GM18502 (cell line): ENCODE results near the gene ABHD18.
"Not testable (repeated sequence)": the region's sequence is repeated elsewhere in the genome, so short reads cannot be mapped to it uniquely, and the experiment has no call there.

Experiments used
- ATAC-seq: cut with Tn5 transposase; IDR thresholded peaks from one replicate; pipeline ENCODE4 v1.9.1; 2021; ENCODE audit warnings: mild to moderate bottlenecking; ENCODE audit not compliant: unreplicated experiment, poor library complexity

Gene ABHD18

DNA sequence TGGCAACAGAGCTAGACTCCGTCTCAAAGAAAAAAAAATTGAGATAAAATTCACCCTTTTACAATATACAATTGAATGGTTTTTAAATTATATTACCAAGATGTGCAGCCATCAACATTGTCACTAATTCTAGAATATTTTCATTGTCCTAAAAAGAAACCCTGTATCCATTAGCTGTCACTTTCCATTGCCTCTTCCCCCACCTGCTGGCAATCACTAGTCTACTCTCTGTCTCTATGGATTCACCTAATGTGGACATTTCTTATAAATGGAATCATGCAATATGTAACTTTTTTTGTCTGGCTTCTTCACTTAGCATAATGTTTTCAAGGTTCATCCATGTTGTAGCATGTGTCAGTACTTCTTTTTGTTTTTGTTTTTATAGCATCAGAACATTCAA, 20.8 kb downstream of the ABHD18 start:
- no peak for ATAC-seq

- ATAC-seq: no peak
Measured at GRCh38 chr4:127988638-127989037, 23.4 kb downstream of the ABHD18 start.

DNA sequence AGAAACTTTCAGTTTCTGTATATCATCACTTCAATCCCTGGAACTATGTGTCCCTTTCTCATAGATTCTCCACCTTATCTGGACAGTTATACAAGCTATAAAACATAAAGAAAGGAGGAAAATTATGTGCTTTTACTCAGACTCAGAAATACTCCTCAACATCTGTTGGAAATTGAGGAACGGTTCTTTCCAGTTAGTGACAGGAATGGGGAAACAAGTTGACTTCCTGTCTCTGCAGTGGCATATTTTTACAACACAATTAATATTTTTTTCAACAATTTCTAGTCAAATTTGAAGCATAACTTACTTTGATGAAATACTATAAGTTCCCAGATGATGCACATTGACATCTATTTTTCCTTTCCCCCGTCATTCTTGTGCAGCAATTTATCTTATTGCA, 27.9 kb downstream of the ABHD18 start:
- no peak for ATAC-seq

DNA sequence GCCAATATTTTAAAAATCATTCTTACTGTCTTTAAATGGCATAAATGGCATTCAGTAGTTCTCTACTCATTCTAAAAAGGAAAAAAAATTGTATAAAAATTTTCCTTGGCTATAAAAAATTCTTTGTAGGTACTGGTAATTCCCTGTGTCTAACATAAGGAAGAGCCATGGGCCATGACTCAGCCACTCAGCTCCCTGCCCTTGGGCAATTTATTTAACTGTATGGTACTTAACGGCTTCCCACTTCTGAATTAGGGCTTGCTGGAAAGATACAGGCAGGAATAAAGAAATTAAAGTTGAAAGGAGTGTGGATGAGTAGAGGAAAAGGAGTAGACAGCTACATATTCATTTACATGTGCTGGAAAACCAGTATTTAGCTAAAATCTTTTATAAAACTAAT, 30.6 kb downstream of the ABHD18 start:
- no peak for ATAC-seq

- ATAC-seq: not testable (repeated sequence)
Measured at GRCh38 chr4:127996521-127996920, 31.3 kb downstream of the ABHD18 start.

GRCh38 chr4:127997534-127998388, 32.6 kb downstream of the ABHD18 start:
- peak; percentile 98 for ATAC-seq

GRCh38 chr4:128006592-128006991, 41.4 kb downstream of the ABHD18 start:
- ATAC-seq: no peak

DNA sequence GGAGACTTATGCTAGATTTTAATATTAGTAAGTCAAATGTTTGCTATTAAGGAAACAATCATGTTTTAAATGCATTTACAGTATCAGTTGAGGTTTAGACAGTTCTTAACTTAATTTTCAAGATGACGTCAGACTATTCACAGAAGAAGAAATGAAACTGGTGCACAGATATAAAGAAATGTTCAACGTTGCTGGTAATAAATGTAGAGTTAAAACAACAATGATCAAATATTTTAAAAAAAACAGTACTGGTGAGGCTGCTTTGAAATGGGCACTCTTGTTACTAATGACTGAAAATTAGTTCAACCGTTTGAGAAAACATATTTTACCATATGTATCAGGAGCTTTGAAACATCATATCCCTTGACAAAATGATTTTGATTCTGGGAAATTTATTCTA, 44.2 kb downstream of the ABHD18 start:
- no peak for ATAC-seq

DNA sequence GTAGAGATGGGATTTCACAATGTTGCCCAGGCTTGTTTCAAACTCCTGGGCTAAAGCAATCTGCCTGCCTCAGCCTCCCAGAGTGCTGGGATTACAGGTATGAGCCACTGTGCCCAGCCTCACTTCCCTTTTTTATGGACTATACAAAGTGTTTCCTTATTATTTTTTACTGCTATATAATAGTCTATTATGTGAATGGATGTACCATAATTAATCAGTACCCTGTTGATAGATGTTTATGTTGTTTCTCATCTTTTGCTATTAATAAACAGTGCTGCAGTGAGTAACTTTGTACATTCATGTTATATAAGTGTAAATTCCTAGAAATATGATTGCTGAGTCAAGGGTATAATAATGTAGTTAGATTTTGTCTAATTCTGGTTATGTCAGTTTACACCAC, 60.1 kb downstream of the ABHD18 start:
- ATAC-seq: no peak

GRCh38 chr4:128029907-128030306, 64.7 kb downstream of the ABHD18 start:
- ATAC-seq: no peak

DNA sequence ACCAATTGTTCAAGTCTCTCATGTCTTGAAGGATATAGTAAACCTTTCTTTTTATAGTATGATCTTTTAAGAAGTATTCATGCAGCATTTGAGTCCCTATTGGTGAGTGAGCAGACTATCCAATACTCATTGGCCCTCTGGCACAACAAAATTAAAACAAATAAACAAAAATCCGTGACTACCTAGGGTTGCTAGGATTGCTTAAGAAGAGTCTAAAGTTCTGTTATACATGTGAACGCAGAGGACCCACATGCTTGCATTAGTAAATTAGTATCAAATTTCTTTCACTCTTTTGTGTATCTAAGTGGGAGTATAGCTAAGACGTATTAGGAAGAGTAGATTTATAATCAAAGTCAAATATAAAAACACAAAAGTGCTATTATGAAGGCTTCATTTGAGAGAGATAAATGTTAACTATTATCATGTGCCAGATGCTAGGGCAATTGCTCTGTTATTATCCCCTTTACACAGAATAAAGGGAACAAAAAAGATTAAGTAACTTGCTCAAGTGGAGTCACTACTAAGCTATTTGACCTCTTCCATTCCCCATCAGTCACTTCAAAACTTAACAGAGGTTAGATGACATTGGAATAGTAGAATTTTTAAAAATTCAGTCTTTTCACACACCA, 66.7 kb downstream of the ABHD18 start:
- no peak for ATAC-seq

GRCh38 chr4:128039568-128039967, 74.4 kb downstream of the ABHD18 start:
- ATAC-seq: no peak

DNA sequence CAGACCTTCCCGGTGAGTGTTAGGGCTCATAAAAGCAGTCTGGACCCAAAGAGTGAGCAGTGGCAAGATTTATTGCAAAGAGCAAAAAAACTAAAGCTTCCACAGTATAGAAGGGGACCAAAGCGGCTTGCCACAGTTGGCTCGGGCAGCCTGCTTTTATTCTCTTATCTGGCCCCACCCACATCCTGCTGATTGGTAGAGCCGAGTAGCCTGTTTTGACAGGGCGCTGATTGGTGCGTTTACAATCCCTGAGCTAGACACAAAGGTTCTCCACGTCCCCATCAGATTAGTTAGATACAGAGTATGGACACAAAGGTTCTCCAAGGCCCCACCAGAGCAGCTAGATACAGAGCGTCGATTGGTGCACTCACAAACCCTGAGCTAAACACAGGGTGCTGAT, 81.8 kb downstream of the ABHD18 start:
- not testable (repeated sequence) for ATAC-seq

GRCh38 chr4:128047514-128047913, 82.3 kb downstream of the ABHD18 start:
- not testable (repeated sequence) for ATAC-seq

DNA sequence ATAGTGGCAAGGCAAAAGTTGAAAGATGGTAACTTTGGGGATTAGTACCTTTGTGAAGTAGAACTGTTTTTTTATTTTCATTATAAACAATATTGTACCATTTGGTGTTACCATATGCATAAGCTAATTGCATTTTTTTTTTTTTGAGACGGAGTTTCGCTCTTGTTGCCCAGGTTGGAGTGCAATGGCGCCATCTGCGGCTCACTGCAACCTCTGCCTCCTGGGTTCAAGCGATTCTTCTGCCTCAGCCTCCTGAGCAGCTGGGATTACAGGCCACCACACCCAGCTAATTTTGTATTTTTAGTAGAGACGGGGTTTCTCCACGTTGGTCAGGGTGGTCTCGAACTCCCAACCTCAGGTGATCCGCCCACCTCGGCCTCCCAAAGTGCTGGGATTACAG, 86.0 kb downstream of the ABHD18 start:
- not testable (repeated sequence) for ATAC-seq

- ATAC-seq: not testable (repeated sequence)
Measured at GRCh38 chr4:128054907-128055306, 89.7 kb downstream of the ABHD18 start.

GRCh38 chr4:128055441-128056206, 90.4 kb downstream of the ABHD18 start:
- not testable (repeated sequence) for ATAC-seq

DNA sequence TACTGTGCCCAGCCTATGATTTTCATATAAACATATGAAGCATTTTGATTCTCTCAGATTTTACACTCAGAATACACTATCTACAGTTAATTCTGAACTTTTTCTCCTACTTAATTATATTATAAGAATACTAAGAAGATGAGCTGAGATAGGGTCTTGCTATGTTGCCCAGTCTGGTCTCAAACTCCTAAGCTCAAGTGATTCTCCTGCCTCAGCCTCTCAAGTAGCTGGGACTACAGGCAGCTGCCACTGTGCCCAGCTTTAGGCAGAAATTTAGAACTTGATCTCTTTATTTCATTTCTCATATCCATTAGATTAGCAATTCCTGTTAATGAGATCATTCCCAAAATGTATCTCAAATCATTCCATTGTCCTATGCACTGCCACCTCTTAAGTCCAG, 91.2 kb downstream of the ABHD18 start:
- no peak for ATAC-seq

- no peak for ATAC-seq
Measured at GRCh38 chr4:128060121-128060698, 95.0 kb downstream of the ABHD18 start.

DNA sequence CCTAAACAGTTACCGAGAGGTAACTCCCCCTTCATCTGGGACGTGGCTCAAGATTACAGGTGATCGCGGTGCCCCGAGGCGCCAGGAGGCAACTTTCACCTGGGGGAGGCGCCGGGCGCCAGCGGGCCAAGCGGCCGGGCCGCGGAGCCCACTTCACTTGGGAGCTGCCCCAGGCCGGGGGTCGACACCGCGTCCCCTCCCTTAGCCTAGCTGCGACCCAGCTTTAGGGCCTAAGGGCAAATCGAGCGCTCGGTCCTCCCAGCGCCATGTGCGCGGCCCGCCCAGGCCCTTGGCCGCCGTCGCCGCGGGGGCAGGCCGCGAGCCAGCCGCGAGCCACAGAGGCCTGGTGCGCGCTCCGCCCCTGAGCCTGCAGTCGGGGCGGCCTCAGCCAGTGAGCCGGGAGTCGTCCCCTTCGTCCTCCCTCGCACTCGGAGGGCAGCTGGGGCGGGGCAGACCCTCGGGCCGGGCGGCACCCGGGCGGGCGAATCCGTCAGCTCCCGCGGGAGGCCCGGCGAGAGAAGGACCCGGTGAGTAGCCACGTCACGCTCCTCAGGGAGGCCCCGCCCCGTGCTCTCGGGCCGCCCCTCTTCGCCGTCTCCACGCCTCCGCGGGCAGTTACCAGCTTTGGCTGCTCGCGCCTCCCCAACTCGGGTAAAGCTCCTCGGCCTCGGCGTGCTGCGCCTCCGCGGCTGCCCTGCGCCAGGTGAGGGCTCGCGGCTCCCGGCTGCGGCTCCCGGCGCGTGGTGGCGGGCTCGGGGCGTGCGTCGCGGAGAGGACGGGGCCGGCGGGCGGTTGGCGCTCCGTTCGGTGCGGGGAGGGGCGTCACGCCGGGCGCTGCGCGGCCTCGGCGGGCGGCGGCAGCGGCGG, 95.7 kb downstream of the ABHD18 start, which contains the start of gene LARP1B:
Gene LARP1B (plus strand): TSS at position 614 of the 867 bp plus-strand sequence. CDS start 13,640 bp downstream, outside the sequence.
- ATAC-seq: peak; percentile 91
